NT2/D1 (cell line): ENCODE measurements around the gene FRMPD4.

Source experiments
- SUZ12 ChIP-seq: IDR thresholded peaks from 2 replicates; pipeline ENCODE4 v1.6.1; 2011; ENCODE audit not compliant: insufficient read length, insufficient read depth; ENCODE audit errors: extremely low read depth
- YY1 ChIP-seq: IDR thresholded peaks from 2 replicates; pipeline ENCODE4 v1.6.1; 2011; ENCODE audit not compliant: insufficient read length, insufficient read depth
- ZNF274 ChIP-seq: IDR thresholded peaks from 2 replicates; pipeline ENCODE4 v1.6.1; 2011; ENCODE audit warnings: mild to moderate bottlenecking, low read depth, low read length

DNA sequence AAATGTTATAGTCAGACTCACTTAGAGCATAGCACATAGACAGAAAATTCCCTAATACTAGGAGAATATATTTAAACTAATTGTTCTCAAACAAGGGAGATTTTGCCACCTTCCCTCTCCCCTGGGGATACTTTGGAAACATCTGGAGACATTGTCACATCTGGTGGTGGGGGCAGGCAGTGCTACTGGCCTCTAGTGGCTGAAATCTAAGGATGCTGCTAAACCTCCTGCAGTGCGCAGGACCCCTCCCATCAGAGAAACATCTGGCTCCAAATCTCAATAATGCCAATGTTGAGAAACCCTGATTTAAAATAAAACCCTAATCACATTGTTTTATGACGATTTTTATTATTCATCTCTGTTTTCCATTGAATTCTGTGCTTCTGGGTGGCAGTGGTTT lies 244.9 kb downstream of the FRMPD4 start:
- no peak for TF ChIP-seq SUZ12
- no peak for TF ChIP-seq ZNF274
- TF ChIP-seq YY1 = no peak
